Mesendoderm (in vitro differentiated cells): ENCODE measurements around the gene PTCH2.
"Not testable (repeated sequence)": the region's sequence is repeated elsewhere in the genome, so short reads cannot be mapped to it uniquely, and the experiment has no call there.

Experiments used
- DNase-seq: peaks from one replicate; pipeline ENCODE4 v3.0.0; 2013
- H2AK5ac ChIP-seq: 2 replicates; pipeline ENCODE4 v1.6.1; 2013; ENCODE audit warnings: low read length, inconsistent platforms
- H2BK120ac ChIP-seq: 2 replicates; pipeline ENCODE4 v1.6.1; 2013; ENCODE audit warnings: low read depth, mild to moderate bottlenecking, low read length, moderate library complexity, mixed read lengths
- H2BK15ac ChIP-seq: replicated peaks from 2 replicates; pipeline ENCODE4 v1.6.1; 2013; ENCODE audit warnings: low read depth, mild to moderate bottlenecking, moderate library complexity
- H2BK5ac ChIP-seq: 2 replicates; pipeline ENCODE4 v1.6.1; 2013; ENCODE audit warnings: low read length, inconsistent platforms
- H3K18ac ChIP-seq: 2 replicates; pipeline ENCODE4 v1.6.1; 2013; ENCODE audit warnings: mild to moderate bottlenecking, low read length, mixed read lengths
- H3K23ac ChIP-seq: one replicate; pipeline ENCODE4 v1.6.1; 2013; ENCODE audit warnings: low read length
- H3K27ac ChIP-seq: 2 replicates; pipeline ENCODE4 v1.5.1; 2013; ENCODE audit warnings: low read depth, mild to moderate bottlenecking, inconsistent platforms, low read length, moderate library complexity
- H3K27me3 ChIP-seq: 2 replicates; pipeline ENCODE4 v1.6.1; 2013; ENCODE audit warnings: low read length, control low read depth, mild to moderate bottlenecking, inconsistent platforms; ENCODE audit not compliant: insufficient read depth, poor library complexity
- H3K36me3 ChIP-seq: 2 replicates; pipeline ENCODE4 v1.6.1; 2013; ENCODE audit warnings: low read length, inconsistent platforms; ENCODE audit not compliant: control insufficient read depth, insufficient read depth
- H3K4ac ChIP-seq: one replicate; pipeline ENCODE4 v1.6.1; 2013; ENCODE audit warnings: low read depth, mild to moderate bottlenecking, low read length, moderate library complexity
- H3K4me1 ChIP-seq: 2 replicates; pipeline ENCODE4 v1.6.1; 2013; ENCODE audit warnings: low read depth, low read length, inconsistent platforms; ENCODE audit not compliant: control insufficient read depth
- H3K4me2 ChIP-seq: 2 replicates; pipeline ENCODE4 v1.6.1; 2013; ENCODE audit warnings: low read length
- H3K4me3 ChIP-seq: 2 replicates; pipeline ENCODE4 v1.5.1; 2013; ENCODE audit warnings: mild to moderate bottlenecking, low read length
- H3K56ac ChIP-seq: one replicate; pipeline ENCODE4 v1.6.1; 2013; ENCODE audit warnings: low read length
- H3K79me1 ChIP-seq: 2 replicates; pipeline ENCODE4 v1.6.1; 2013; ENCODE audit warnings: low read length, inconsistent platforms
- H3K79me2 ChIP-seq: 2 replicates; pipeline ENCODE4 v1.6.1; 2013; ENCODE audit warnings: mild to moderate bottlenecking, low read length; ENCODE audit not compliant: control insufficient read depth, insufficient read depth
- H3K9ac ChIP-seq: 2 replicates; pipeline ENCODE4 v1.6.1; 2013; ENCODE audit warnings: low read length, inconsistent platforms
- H4K5ac ChIP-seq: one replicate; pipeline ENCODE4 v1.6.1; 2013; ENCODE audit warnings: low read length
- H4K8ac ChIP-seq: one replicate; pipeline ENCODE4 v1.6.1; 2013; ENCODE audit warnings: low read depth, mild to moderate bottlenecking, control low read depth, low read length, moderate library complexity
- WGBS: extraction: QIAGEN DNeasy Blood & Tissue Kit; methylation state at CpG from one replicate; pipeline ENCODE4 v1.1.7; 2013; ENCODE audit warnings: low lambda C conversion rate, missing lambda C conversion rate; ENCODE audit not compliant: insufficient coverage; ENCODE audit errors: extremely low coverage; 5-methylcytosine and 5-hydroxymethylcytosine counted together

PTCH2 gene

DNA sequence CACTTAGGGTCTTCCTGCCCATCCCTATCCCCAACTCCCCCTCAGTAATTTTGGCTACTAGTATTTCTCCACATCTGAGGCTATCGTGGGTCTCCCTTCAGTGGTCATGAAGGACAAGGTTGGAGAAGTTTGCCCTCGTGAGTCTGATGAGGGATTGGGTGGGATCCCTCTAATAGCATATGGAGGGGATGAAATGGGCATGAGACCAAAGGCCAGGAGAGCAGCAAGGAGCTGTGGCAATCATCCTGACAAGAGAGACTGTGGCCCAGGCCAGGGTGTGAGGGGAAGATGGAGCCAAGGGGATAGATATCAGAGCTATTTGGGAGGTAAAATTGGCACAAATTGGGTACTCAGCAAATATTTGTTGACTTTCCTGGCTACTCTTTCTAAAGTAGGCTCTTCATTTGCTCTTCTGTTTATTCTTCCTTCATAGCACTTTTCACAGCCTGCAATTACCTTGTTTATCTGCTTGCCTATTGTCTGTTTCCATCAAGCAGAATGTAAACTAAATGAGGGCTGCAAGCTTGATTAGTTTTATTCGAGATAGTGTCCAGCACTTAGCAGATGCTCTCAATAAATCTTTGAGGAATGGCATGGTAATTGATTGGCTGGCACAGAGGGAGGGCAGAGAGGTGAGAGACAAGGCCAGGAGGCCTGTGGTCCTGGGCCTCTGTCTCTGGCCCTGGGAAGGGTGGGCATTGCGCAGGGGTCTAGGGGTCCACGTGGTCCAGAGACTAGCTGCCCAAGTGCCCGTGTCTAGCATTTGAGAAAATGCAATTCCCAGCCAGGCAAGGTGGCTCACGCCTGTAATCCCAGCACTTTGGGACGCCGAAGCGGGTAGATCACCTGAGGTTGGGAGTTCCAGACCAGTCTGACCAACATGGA is 44.3 kb downstream of the PTCH2 start:
- Histone ChIP-seq H3K4me1 (peaks cover 5% of the 10 kb centered on the region), H3K9ac (no peak overlapping the region), H3K56ac (peak overlapping the region; percentile 78), H3K4me3 (no peak overlapping the region), H4K8ac (no peak overlapping the region), H2BK120ac (no peak overlapping the region), H3K79me1 (peaks cover 7% of the 10 kb centered on the region), H3K36me3 (no peaks in the 10 kb centered on the region), H3K23ac (no peak overlapping the region), H3K79me2 (no peaks in the 10 kb centered on the region), H3K4ac (no peak overlapping the region), H3K27ac (peak overlapping the region; percentile 58), H3K4me2 (no peak overlapping the region), H4K5ac (peak overlapping the region; percentile 29), H3K27me3 (no peaks in the 10 kb centered on the region), H2AK5ac (peak overlapping the region; percentile 46), H2BK5ac (no peak overlapping the region), H3K18ac (peak overlapping the region; percentile 6), H2BK15ac (no peak overlapping the region)
- peak; percentile 63 for DNase-seq
- no CpG with 5 or more reads among the region's 10 CpGs for WGBS

DNA sequence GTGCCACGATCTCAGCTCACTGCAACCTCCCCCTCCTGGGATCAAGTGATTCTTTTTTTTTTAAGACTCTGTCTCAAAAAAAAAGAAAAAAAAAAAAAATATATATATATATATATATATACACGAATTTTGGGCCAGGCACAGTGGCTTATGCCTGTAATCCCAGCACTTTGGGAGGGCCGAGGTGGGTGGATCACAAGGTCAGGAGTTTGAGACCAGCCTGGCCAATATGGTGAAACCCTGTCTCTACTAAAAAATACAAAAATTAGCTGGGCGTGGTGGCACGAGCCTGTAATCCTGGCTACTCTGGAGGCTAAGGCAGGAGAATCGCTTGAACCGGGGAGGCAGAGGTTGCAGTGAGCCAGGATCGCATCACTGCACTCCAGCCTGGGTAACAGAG is 45.2 kb downstream of the PTCH2 start:
- not testable (repeated sequence) for H3K4me2 ChIP-seq, H3K4me3 ChIP-seq, H3K27ac ChIP-seq, H3K18ac ChIP-seq, H4K8ac ChIP-seq, H3K27me3 ChIP-seq, H2BK5ac ChIP-seq, H2BK120ac ChIP-seq, H2BK15ac ChIP-seq, H3K79me1 ChIP-seq, H3K4me1 ChIP-seq, H2AK5ac ChIP-seq, H3K4ac ChIP-seq, H3K23ac ChIP-seq, H3K36me3 ChIP-seq, H3K79me2 ChIP-seq, H3K56ac ChIP-seq, DNase-seq, H3K9ac ChIP-seq, H4K5ac ChIP-seq
- no CpG with 5 or more reads among the region's 8 CpGs for WGBS

DNA sequence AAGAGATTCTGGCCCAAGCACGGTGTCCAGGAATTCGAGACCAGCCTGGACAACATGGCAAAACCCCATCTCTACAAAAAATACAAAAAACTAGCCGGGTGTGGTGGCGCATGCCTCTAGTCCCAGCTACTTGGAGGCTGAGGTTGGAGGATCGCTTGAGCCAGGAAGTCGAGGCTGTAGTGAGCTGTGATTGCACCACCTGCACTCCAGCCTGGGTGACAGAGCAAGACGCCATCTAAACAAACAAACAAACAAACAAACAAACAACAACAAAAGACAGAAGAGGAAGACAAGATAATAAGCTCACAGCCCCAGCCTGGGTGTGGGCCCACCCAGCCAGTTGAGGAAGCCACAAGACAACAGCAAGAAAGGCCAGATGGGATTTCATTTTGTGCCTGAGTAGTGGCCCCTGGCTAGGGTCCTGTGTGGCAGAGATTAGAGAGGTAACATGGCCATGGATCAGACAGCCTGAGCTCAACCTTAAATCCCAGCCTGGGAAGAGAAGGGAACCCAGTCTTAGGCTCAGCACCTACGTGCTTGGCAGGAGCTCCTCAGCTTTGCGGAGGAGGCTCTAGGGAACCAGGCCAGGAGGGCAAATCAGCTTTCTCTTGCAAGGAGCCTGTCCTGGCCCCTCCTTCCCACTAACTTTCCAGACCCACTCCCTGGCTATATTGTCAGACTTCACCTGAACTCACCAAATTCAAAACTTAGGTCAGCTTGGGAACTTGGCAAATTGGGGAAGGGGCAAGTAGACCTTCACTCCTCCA is 50.1 kb downstream of the PTCH2 start:
- no peak overlapping the region for H3K4me2 ChIP-seq
- no peak overlapping the region for H3K18ac ChIP-seq
- no peak overlapping the region for H3K4ac ChIP-seq
- H3K79me2 ChIP-seq = no peaks in the 10 kb centered on the region
- no peak overlapping the region for H3K4me3 ChIP-seq
- DNase-seq = no peak
- no peak overlapping the region for H3K23ac ChIP-seq
- H2BK15ac ChIP-seq = no peak overlapping the region
- H4K5ac ChIP-seq = peak overlapping the region; percentile 26
- H3K27me3 ChIP-seq = no peaks in the 10 kb centered on the region
- no peak overlapping the region for H3K27ac ChIP-seq
- H2BK5ac ChIP-seq = no peak overlapping the region
- no peaks in the 10 kb centered on the region for H3K79me1 ChIP-seq
- H3K9ac ChIP-seq = peak overlapping the region; percentile 39
- no peak overlapping the region for H4K8ac ChIP-seq
- peak overlapping the region; percentile 33 for H2AK5ac ChIP-seq
- H2BK120ac ChIP-seq = no peak overlapping the region
- peak overlapping the region; percentile 57 for H3K56ac ChIP-seq
- peaks cover 4% of the 10 kb centered on the region for H3K4me1 ChIP-seq
- H3K36me3 ChIP-seq = no peaks in the 10 kb centered on the region
- no CpG with 5 or more reads among the region's 9 CpGs for WGBS

DNA sequence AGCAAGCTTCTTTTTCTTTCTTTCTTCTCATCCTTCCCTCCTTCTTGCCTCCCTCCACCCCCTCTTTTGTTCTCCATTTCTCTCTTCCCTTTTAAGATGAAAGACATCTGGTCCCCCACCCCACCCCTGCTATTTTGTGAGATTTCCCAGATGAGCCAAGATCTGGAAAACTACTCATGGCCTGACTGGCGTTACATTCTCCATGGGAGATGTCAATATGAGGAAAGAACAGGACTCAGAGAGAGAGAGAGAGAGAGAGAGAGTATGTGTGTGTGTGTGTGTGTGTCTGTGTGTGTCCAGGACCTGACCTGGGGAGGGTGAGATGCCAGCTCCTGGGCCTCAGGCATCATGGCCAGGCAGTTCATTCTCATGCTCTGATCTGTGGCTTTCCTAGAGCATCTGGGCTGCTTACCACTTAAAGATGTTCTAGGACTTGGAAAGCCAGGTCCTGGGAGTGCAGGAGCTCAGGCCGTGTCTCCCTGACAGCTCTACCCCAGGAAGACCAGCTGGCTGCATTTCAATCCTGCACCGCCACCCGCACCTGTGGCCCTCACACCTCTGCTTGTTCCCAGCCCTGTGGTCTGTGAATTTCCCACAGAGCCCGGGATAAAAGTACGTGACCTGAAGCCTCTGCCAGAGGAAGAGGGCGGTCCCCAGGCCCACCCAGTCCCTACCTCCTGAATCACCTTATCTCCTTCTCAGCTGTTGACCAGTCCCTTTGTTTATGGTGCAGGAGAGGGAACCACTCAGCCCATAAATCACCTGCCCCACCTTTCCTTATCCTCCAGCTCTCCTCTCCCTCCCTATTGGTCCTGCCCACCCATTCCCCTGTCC is 51.9 kb downstream of the PTCH2 start:
- H2BK5ac ChIP-seq = no peak overlapping the region
- no peaks in the 10 kb centered on the region for H3K79me1 ChIP-seq
- no peak overlapping the region for H2AK5ac ChIP-seq
- no peak overlapping the region for H3K4me2 ChIP-seq
- H3K36me3 ChIP-seq = no peaks in the 10 kb centered on the region
- H3K56ac ChIP-seq = peak overlapping the region; percentile 25
- H3K79me2 ChIP-seq = no peaks in the 10 kb centered on the region
- H3K27ac ChIP-seq = no peak overlapping the region
- DNase-seq = no peak
- no peak overlapping the region for H4K5ac ChIP-seq
- no peak overlapping the region for H2BK120ac ChIP-seq
- H2BK15ac ChIP-seq = no peak overlapping the region
- H3K4ac ChIP-seq = no peak overlapping the region
- peaks cover 4% of the 10 kb centered on the region for H3K4me1 ChIP-seq
- WGBS = no CpG with 5 or more reads among the region's 7 CpGs
- no peak overlapping the region for H3K18ac ChIP-seq
- no peak overlapping the region for H3K4me3 ChIP-seq
- H3K9ac ChIP-seq = no peak overlapping the region
- H3K27me3 ChIP-seq = no peaks in the 10 kb centered on the region
- H3K23ac ChIP-seq = no peak overlapping the region
- H4K8ac ChIP-seq = no peak overlapping the region

DNA sequence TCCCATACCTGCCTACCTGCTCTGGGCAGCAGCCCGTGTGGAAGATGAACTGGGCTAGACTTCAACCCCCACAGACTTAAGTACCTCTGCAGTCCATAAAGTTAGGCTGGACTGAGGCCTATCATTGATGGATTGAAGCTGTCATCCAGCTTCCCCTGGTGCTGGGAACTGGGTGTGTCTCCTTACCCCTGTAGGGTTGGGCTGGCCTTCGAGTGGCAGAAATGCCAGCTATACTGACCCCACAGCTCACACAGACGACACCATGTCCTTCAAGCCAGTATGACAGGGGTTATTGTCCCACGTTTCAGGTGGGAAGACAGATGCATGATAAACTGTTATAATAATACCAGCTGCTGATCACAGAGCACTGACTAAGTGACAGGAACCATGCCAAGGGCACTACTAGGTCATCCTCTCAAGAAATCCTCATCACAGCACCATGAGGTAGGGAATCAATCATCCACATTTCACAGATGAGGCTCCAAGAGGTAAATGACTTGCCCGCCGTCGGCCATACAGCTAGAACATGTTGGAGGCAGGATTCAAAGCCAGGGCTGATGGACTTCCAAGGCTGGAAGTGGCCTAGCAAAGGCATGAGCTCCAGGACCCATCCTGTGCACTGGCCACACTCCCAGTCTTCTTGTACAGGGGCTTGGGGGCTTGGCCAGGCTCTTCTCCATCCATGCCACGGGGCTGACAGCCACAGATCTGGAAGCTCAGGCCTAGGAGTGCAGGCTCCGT is 54.8 kb downstream of the PTCH2 start, which contains the start of gene BEST4:
Gene BEST4 (minus strand): TSS at position 51 of the 741 bp plus-strand sequence. CDS start 465 bp downstream, outside the sequence.
- Histone ChIP-seq H3K56ac (peak within 1 kb of the TSS; percentile 22), H3K9ac (no peak within 1 kb of the TSS), H3K36me3 (no peaks in the 10 kb centered on the region), H2AK5ac (no peak within 1 kb of the TSS), H3K4me2 (no peak within 1 kb of the TSS), H2BK120ac (no peak within 1 kb of the TSS), H4K8ac (no peak within 1 kb of the TSS), H3K18ac (no peak within 1 kb of the TSS), H2BK15ac (no peak within 1 kb of the TSS), H2BK5ac (no peak within 1 kb of the TSS), H3K4me1 (peaks cover 7% of the 10 kb centered on the region), H3K79me1 (no peaks in the 10 kb centered on the region), H3K27ac (no peak within 1 kb of the TSS), H3K4ac (no peak within 1 kb of the TSS), H3K79me2 (no peaks in the 10 kb centered on the region), H3K4me3 (no peak within 1 kb of the TSS), H3K27me3 (no peaks in the 10 kb centered on the region), H4K5ac (no peak within 1 kb of the TSS), H3K23ac (no peak within 1 kb of the TSS)
- DNase-seq = no peak
- WGBS = no CpG with 5 or more reads among the region's 9 CpGs
